Left ventricle myocardium inferior (tissue), 1 donor: ENCODE results near the gene INSR. TPM values are rescaled to one million over a fixed set of nuclear protein-coding genes. Genes with fewer than 3 reads are reported as not detected.
A peak's percentile ranks its signal among the peaks of the same experiment; 100 is the strongest.

Experiments used
- DNase-seq: peaks from one replicate; pipeline ENCODE4 v3.0.0-alpha.2; 2020
- H3K27ac ChIP-seq: fragments of 200-600 bp; replicated peaks from 2 replicates; pipeline ENCODE4 v1.8.0; 2021
- H3K27me3 ChIP-seq: fragments of 200-600 bp; 2 replicates; pipeline ENCODE4 v1.8.0; 2021; ENCODE audit warnings: low read depth
- H3K36me3 ChIP-seq: fragments of 200-600 bp; 2 replicates; pipeline ENCODE4 v1.8.0; 2021
- H3K4me1 ChIP-seq: fragments of 200-600 bp; 2 replicates; pipeline ENCODE4 v1.8.0; 2021
- H3K4me3 ChIP-seq: fragments of 200-600 bp; 2 replicates; pipeline ENCODE4 v1.8.0; 2021; ENCODE audit warnings: mild to moderate bottlenecking, moderate library complexity
- H3K9me3 ChIP-seq: fragments of 200-600 bp; replicated peaks from 2 replicates; pipeline ENCODE4 v1.8.0; 2021
- CTCF ChIP-seq: fragments of 200-600 bp; IDR thresholded peaks from 2 replicates; pipeline ENCODE4 v1.8.0; 2021; ENCODE audit warnings: antibody characterized with exemption, mild to moderate bottlenecking, borderline replicate concordance
- intact Hi-C: fragments of 100-400 bp; cut with micrococcal nuclease; formaldehyde crosslinking; loops from one replicate; pipeline ENCODE4 v1.11.0; 2022
- total RNA-seq: library from RNA; stranded (reverse); fragmentation: NEBNext Ultra II Directional; extraction: Animal tissue kit (Norgen Biotek cat#: 25700); gene quantifications from one replicate; pipeline ENCODE4 v1.2.1, GENCODE V29; 2021
- donor health status: DM: no; HTN: yes; CAD: no; lungs with severe emphysema.

Gene INSR
- total RNA-seq, 1 donor from 2014 or later = 85.3 TPM

GRCh38 chr19:7168941-7169340 lies 125.3 kb downstream of the INSR start:
- no peak for DNase-seq
- Histone ChIP-seq H3K27me3 (no peaks in the 10 kb centered on the region), H3K4me3 (no peak overlapping the region), H3K4me1 (peaks cover 11% of the 10 kb centered on the region), H3K9me3 (no peaks in the 10 kb centered on the region), H3K36me3 (peaks cover 80% of the 10 kb centered on the region), H3K27ac (no peak overlapping the region)
- intact Hi-C loops = no loop called here
- TF ChIP-seq CTCF = no peak

GRCh38 chr19:7161292-7161691 lies 132.9 kb downstream of the INSR start:
- peaks cover 42% of the 10 kb centered on the region for H3K36me3 ChIP-seq
- TF ChIP-seq CTCF = no peak
- H3K9me3 ChIP-seq = no peaks in the 10 kb centered on the region
- H3K4me1 ChIP-seq = peaks cover 36% of the 10 kb centered on the region
- intact Hi-C loops = no loop called here
- H3K4me3 ChIP-seq = no peak overlapping the region
- no peak overlapping the region for H3K27ac ChIP-seq
- H3K27me3 ChIP-seq = no peaks in the 10 kb centered on the region
- DNase-seq = no peak

- no peak for TF ChIP-seq CTCF
- Histone ChIP-seq H3K9me3 (no peaks in the 10 kb centered on the region), H3K36me3 (peaks cover 30% of the 10 kb centered on the region), H3K27me3 (no peaks in the 10 kb centered on the region), H3K27ac (peak overlapping the region; percentile 90), H3K4me1 (peaks cover 38% of the 10 kb centered on the region), H3K4me3 (peak overlapping the region; percentile 22)
- intact Hi-C loops = no loop called here
- peak; percentile 77 for DNase-seq
Measured at GRCh38 chr19:7159105-7159933, 134.9 kb downstream of the INSR start.

- Histone ChIP-seq H3K9me3 (no peaks in the 10 kb centered on the region), H3K4me3 (no peak overlapping the region), H3K36me3 (peaks cover 34% of the 10 kb centered on the region), H3K27me3 (no peaks in the 10 kb centered on the region), H3K4me1 (peaks cover 11% of the 10 kb centered on the region), H3K27ac (no peak overlapping the region)
- DNase-seq = no peak
- intact Hi-C loops = no loop called here
- no peak for TF ChIP-seq CTCF
Measured at GRCh38 chr19:7153022-7153421, 141.2 kb downstream of the INSR start.

- DNase-seq = no peak
- intact Hi-C loops = no loop called here
- no peak for TF ChIP-seq CTCF
- no peaks in the 10 kb centered on the region for H3K27me3 ChIP-seq
- no peak overlapping the region for H3K4me3 ChIP-seq
- H3K9me3 ChIP-seq = no peaks in the 10 kb centered on the region
- peaks cover 39% of the 10 kb centered on the region for H3K36me3 ChIP-seq
- H3K4me1 ChIP-seq = peaks cover 7% of the 10 kb centered on the region
- H3K27ac ChIP-seq = no peak overlapping the region
Measured at GRCh38 chr19:7152568-7152967, 141.6 kb downstream of the INSR start.
